Endothelial cell of umbilical vein (primary cell): ENCODE data around the gene KCNJ2. TPM values are rescaled to one million over a fixed set of nuclear protein-coding genes. Genes with fewer than 3 reads are reported as not detected.

Source experiments
- BruUV-seq: library from RNA; stranded (reverse); fragments of 400-500 nt; replicated peaks from 2 replicates; lab custom pipeline; 2021; lab: Mats Ljungman, UMichigan
- CTCF ChIA-PET: fragments of 300-600, 350-600 bp; sonication (Branson Sonifier 250); formaldehyde crosslinking; loops from one replicate; lab custom pipeline; 2021; ENCODE audit warnings: antibody characterized with exemption, inconsistent platforms; lab: Charles Lee
- POLR2A ChIA-PET: fragments of 300-600, 350-600 bp; sonication (Branson Sonifier 250); formaldehyde crosslinking; loops from one replicate; lab custom pipeline; 2021; ENCODE audit warnings: antibody characterized with exemption, inconsistent platforms; lab: Charles Lee
- DNase-seq: peaks from one replicate; pipeline ENCODE4 v3.0.0-alpha.2; 2011; ENCODE audit warnings: low read depth, low spot score
- FAIRE-seq: peaks from 2 replicates; lab custom pipeline; 2011; peaks lifted over from hg19 to GRCh38; lab: Jason Lieb, UNC
- H2AFZ ChIP-seq: 2 replicates; pipeline ENCODE4 v1.6.0; 2012; ENCODE audit warnings: low read depth, low read length, control low read depth, inconsistent platforms
- H3K27ac ChIP-seq: 2 replicates; pipeline ENCODE4 v1.5.1; 2011; ENCODE audit warnings: low read depth, mild to moderate bottlenecking, control low read depth, low read length, moderate library complexity; ENCODE audit not compliant: insufficient read depth
- H3K27me3 ChIP-seq, 2 experiments: 2 replicates each; pipeline versions ENCODE4 v1.6.0 to v1.6.1; 2011; ENCODE audit warnings: low read length in 2 of 2, mixed read lengths in 1 of 2; ENCODE audit not compliant: control insufficient read depth in 2 of 2, insufficient read depth in 2 of 2
- H3K36me3 ChIP-seq, 2 experiments: 2 replicates in 1 of 2; 3 replicates in 1 of 2; pipeline ENCODE4 v1.5.1; 2011; ENCODE audit warnings: low read length in 2 of 2, mild to moderate bottlenecking in 1 of 2, moderate library complexity in 1 of 2; ENCODE audit not compliant: control insufficient read depth in 2 of 2, insufficient read depth in 2 of 2; ENCODE audit errors: extremely low read depth in 1 of 2
- H3K4me1 ChIP-seq: 3 replicates; pipeline ENCODE4 v1.5.1; 2011; ENCODE audit warnings: mild to moderate bottlenecking, low read length; ENCODE audit not compliant: control insufficient read depth, insufficient read depth; ENCODE audit errors: extremely low read depth
- H3K4me2 ChIP-seq: 2 replicates; pipeline ENCODE4 v1.6.1; 2011; ENCODE audit warnings: low read length, control low read depth, mixed read lengths; ENCODE audit not compliant: insufficient read depth
- H3K4me3 ChIP-seq, 3 experiments: fragments of 200-600 bp in 1 of 3; sonication (generic), shearing (Covaris generic) in 1 of 3; replicated peaks in 1 of 3; 2 replicates each; pipeline ENCODE4 v1.5.1; 2011 to 2016; ENCODE audit warnings: control low read depth in 3 of 3, low read length in 3 of 3, mild to moderate bottlenecking in 2 of 3, inconsistent platforms in 1 of 3, low read depth in 1 of 3, moderate library complexity in 1 of 3; ENCODE audit not compliant: insufficient read depth in 1 of 3
- H3K79me2 ChIP-seq: 2 replicates; pipeline ENCODE4 v1.6.0; 2012; ENCODE audit warnings: low read length, inconsistent platforms; ENCODE audit not compliant: control insufficient read depth, insufficient read depth
- H3K9ac ChIP-seq: replicated peaks from 2 replicates; pipeline ENCODE3; 2011; ENCODE audit warnings: low read length, control low read depth; ENCODE audit not compliant: insufficient read depth; ENCODE audit errors: extremely low read depth
- H3K9me1 ChIP-seq: replicated peaks from 3 replicates; pipeline ENCODE4 v1.6.0; 2011; ENCODE audit warnings: mild to moderate bottlenecking, low read length; ENCODE audit not compliant: control insufficient read depth, insufficient read depth; ENCODE audit errors: extremely low read depth
- H3K9me3 ChIP-seq: replicated peaks from 2 replicates; pipeline ENCODE4 v1.5.1; 2012; ENCODE audit warnings: low read length, inconsistent platforms; ENCODE audit not compliant: control insufficient read depth, insufficient read depth
- H4K20me1 ChIP-seq: replicated peaks from 2 replicates; pipeline ENCODE3; 2011; ENCODE audit warnings: mild to moderate bottlenecking, low read length; ENCODE audit not compliant: control insufficient read depth, insufficient read depth; ENCODE audit errors: extremely low read depth
- CTCF ChIP-seq, 2 donors: IDR thresholded peaks; 1 replicate in 1 of 2; 2 replicates in 1 of 2; pipeline ENCODE4 v1.5.1; 2011; ENCODE audit warnings: low read length in 2 of 2, mild to moderate bottlenecking in 2 of 2, moderate library complexity in 2 of 2, control low read depth in 1 of 2, inconsistent platforms in 1 of 2, low read depth in 1 of 2; ENCODE audit not compliant: insufficient read depth in 1 of 2; ENCODE audit errors: extremely low read depth in 1 of 2
- MAX ChIP-seq: IDR thresholded peaks from 2 replicates; pipeline ENCODE4 v1.6.1; 2011; ENCODE audit not compliant: insufficient read depth, insufficient read length
- POLR2A ChIP-seq: IDR thresholded peaks from 2 replicates; pipeline ENCODE4 v1.6.1; 2012; ENCODE audit warnings: low read depth, mild to moderate bottlenecking, control low read depth, low read length
- POLR2AphosphoS5 ChIP-seq: IDR thresholded peaks from 2 replicates; pipeline ENCODE4 v1.6.1; 2012; ENCODE audit warnings: low read depth, mild to moderate bottlenecking, control low read depth, low read length, moderate library complexity; ENCODE audit not compliant: insufficient read depth
- dilution Hi-C: fragments of 300-500 bp; cut with MboI; formaldehyde crosslinking; loops from one replicate; pipeline ENCODE4 v1.15.0; 2019; ENCODE audit warnings: low sequenced_read_pairs; ENCODE audit not compliant: extremely low pct_ligation_motif_present
- intact Hi-C: fragments of 100-400 bp; cut with micrococcal nuclease; formaldehyde crosslinking; loops from one replicate; pipeline ENCODE4 v1.10.0; 2022
- polyA plus RNA-seq, 4 experiments: library from polyadenylated mRNA; depleted of rRNA in 3 of 4; stranded (reverse) in 3 of 4; unstranded in 1 of 4; fragments of >200 nt; gene quantifications; 2 replicates each; pipeline versions ENCODE4 v1.2.1 to v1.2.3, GENCODE V29; 2011 to 2012; ENCODE audit warnings: missing spikeins in 1 of 4
- total RNA-seq: library from RNA; stranded (reverse); gene quantifications from 2 replicates; pipeline ENCODE4 v1.2.3, GENCODE V29; 2021

KCNJ2 gene
- total and polyA plus RNA-seq, 2 donors (not counting 3 experiments of a cell fraction or from before 2014, with no cell fraction given): 8.3 to 11.5 TPM

GRCh38 chr17:70168044-70168976 is 1.0 kb upstream of the KCNJ2 start:
- DNase-seq (peak; percentile 96), FAIRE-seq (peak; percentile 73)
- CTCF ChIA-PET: interaction anchor here (0.6 to 7.9 kb wide), 31 partner anchors 9 to 833 kb away, joined by 3 to 156 read pairs (median 5); no protein-coding TSS in a partner anchor
- BruUV-seq: no TSS peak
- H3K9me3 ChIP-seq: no peaks in the 10 kb centered on the region
- H4K20me1 ChIP-seq: no peaks in the 10 kb centered on the region
- peak overlapping the region; percentile 87 for H3K27ac ChIP-seq
- H3K79me2 ChIP-seq: peaks cover 28% of the 10 kb centered on the region
- H3K4me3 ChIP-seq: peak overlapping the region; percentile 40 to 97 (median 78)
- peak overlapping the region; percentile 84 for H3K4me2 ChIP-seq
- H2AFZ ChIP-seq: peak overlapping the region; percentile 39
- H3K36me3 ChIP-seq: no peaks in the 10 kb centered on the region
- H3K27me3 ChIP-seq: no peaks in the 10 kb centered on the region
- dilution Hi-C loops (no loop called here), intact Hi-C loops (loop anchor here (1.0 to 5.0 kb wide), 17 partner anchors 10 to 841 kb away; partner anchors contain the start of gene ABCA5)
- H3K4me1 ChIP-seq: peaks cover 52% of the 10 kb centered on the region
- TF ChIP-seq MAX (peak; percentile 69), POLR2A (no peak), POLR2AphosphoS5 (no peak), CTCF (IDR thresholded peaks at IDR 0.05; ENCODE audit: extremely low read depth in 1 of 2, insufficient read depth in 1 of 2, low read depth in 1 of 2, low read length in 2 of 2) (peak; percentile 81 to 88)
- H3K9me1 ChIP-seq: no peaks in the 10 kb centered on the region
- H3K9ac ChIP-seq: peak overlapping the region; percentile 96
- POLR2A ChIA-PET: interaction anchor here (0.7 to 3.3 kb wide), 7 partner anchors 8 to 561 kb away, joined by 3 to 14 read pairs (median 4); no protein-coding TSS in a partner anchor
